GM21576 (cell line): Measurements from ENCODE around the gene ABCF2.

Experiments
- ATAC-seq: cut with Tn5 transposase; IDR thresholded peaks from one replicate; pipeline ENCODE4 v1.9.1; 2021; ENCODE audit warnings: mild to moderate bottlenecking, moderate library complexity; ENCODE audit not compliant: unreplicated experiment

The ABCF2 gene

DNA sequence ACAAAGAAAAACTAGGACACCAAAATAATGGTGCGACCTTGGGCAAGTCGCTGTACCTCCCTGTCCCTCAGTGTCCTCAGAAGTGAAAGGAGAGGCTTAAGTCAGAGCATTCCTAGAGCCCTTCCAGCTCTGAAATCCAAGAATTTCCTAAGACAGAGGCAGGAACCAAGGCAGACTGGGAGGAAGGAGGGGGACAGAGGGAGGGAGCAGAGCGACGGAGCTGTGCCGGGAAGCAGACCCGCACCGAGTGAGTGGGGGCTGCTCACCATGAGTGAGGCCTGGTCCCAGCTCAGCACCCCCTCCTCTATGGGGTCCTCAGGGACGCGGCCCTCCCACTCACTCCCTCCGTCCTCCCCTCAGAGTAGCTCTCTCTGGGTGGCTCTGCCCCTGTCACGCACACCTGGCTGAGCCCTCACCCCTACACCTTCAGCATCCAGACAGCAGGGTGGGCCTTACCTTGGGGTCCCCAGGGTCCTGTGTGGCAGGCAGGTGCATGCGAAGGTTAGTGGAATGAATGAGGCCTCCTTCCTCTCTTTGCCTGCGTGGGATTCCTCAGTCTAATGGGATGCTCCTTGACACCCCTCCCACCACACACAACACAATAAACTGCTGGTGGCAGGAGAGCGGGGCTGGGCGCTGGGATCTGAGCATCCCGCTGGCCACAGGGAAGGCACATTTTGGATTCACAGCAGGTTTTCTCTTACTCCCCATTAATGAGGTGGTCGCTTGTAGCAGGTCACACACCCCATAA is 26.1 kb upstream of the ABCF2 start:
- ATAC-seq: no peak

DNA sequence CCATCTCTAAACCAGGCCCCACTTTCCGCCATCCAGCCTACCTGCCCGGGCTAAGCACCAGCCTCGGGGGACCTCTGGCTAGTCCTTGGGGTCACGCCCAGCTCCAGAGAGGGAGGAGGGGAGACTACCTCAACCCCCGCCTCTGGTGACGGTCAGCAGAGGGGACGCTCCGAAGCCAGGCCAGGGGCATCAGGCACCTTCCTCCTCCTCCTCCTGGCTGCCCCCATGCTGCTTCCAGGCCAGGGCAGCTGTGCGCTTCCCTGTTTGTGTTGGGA is 25.5 kb upstream of the ABCF2 start:
- ATAC-seq: no peak

DNA sequence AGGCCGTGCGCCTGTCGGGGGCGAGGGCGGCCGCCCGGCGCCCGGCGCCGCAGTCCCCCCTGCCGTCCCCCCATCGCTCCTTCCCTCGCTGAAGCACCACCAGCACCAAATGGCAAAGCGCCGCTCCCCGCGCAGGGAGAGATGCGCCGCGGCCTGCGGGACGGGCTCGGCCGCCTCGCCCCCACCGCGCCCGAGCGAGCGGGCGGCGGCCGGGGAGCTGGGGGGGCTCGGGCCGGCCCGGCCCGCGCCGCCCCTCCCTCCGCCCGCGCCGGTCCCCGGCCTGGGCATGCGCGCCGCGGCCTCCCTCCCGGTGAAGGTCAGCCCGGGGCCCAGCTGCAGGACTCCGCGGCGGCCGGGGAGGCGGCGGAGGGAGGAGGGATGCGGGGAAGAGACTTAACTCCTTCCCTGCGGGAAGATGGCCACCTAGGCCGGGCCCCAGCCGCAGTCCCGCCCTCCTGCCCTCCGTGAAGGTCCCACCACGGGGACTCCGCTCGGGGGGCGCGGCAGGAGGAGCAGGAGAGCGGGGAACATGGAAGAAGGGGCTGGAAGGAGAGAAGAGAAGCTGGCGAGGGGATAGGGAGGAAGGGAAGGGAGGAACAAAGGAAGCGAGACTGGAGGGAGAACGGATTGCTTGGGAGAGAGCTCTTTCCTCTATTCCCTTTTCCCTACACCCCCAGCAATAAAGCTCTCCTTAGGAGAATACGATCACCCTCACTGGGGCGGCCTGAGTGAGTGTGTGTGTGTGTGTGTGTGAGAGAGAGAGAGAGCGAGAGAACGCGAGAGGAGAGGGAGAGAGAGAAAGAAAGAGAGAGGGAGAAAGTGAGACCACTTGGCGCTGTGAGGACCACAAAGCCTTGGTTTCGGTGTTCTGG is 24.9 kb upstream of the ABCF2 start:
- no peak for ATAC-seq

DNA sequence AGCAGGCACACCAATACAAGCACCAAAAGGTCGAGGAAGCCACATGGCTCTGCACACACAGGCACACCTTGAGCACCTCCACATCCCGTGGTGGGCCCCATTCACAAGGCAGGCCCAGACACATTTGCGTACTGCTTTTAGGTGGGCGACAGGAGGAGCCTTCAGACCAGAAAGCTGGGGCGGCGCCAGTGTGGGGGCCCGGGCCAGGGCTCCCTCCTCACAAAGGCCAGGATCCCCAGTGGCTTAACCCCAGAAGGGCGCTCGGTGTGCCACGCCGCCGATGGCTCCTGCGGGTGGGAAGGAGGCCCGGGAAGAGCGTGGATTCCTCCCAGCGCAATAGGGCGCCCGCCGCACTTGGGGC is 24.3 kb upstream of the ABCF2 start:
- ATAC-seq: no peak

DNA sequence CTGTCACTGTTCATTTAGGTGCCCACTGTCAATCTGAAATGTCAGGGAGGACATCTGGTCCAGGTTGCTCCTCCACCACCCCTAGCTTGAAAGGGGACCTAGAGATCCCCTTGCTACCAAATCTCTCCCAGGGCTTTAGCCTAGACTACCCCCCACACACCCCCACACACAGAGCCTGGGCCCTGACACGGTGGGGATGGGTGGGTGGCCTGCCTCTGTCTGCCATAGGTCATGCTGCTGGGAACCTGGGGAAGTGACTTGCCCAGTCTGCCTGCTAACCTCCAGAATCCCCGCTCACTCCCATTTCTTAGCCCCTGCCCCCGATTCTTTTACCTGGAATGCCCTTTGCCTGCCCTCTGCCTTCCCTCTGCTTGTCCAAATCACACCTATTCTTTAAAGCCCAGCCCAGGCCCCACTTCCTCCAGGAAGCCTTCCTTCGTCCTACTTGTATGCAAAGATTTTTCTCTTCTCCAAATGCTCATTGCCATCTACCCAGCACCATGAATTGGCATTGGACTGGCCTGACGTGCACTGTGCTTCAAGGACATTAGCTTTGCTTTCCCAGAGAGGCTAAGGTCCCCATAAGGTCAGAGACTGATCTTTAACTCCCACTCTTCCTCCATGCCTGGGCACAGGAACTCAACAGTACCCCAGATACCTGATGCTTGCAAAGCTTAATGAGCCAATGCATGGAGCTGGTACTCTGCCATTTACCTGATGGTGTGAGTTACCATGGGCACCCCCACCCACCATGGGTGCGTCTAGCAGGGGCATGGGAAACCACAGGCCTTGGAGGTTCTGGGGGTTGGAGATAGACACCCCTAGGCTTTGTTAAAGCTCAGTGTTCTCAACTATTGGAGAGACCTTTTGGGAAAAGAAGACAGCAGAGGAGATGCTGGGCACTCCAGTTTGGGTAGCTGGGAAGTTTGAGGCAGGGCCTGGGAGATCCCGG is 23.5 kb upstream of the ABCF2 start:
- ATAC-seq: no peak

DNA sequence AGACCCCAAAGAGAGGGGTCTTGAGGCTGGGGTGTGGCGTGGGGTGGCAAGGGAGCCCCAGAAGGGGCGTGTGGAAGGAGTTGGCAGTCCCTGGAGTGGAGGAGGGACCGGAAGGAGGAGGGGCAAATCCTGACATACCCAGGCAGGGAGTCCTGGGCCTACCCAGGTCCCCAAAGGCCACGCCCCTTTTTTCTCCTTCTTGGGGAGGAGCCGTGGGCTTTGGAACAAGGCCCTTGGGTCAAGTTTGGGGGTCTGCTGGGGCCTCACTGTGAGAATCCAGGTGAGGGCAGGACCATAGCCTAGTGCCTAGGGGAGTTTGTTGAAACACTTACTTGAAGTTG is 22.7 kb upstream of the ABCF2 start:
- ATAC-seq: no peak

DNA sequence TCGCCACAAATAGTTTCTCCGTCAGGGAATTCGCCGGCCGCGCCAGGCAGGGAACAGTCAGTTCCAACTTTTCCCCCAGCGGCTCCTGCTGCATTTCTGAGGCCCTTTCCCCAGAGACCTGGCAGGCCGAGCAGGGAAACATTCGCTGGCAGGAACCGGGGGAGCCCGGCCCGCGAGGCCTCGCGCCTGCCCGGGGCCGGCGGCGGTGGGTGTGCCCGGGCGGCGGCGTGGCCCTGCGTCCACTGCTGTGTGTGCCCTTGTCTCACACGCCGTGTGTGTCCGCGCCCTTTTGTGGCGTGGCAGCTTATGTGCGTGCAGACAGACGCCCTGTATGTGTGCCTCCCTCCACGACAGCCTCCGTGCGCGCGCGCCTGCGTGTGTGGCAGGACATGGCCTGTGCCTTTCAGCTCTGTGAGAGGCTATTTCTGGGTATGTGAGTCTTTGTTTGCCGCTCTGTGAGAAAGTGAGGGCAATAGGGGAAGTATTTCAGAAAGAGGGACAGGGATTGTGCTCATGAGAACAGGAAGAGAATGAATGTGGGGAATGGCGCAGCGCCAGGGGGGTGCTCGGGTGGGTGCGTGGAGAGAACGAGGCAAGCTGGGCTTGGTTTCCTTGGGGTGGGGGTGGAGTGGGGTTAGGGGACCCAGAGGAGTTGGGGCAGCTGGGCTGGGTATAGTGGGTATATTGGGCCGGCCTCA is 22.2 kb upstream of the ABCF2 start:
- ATAC-seq: no peak

DNA sequence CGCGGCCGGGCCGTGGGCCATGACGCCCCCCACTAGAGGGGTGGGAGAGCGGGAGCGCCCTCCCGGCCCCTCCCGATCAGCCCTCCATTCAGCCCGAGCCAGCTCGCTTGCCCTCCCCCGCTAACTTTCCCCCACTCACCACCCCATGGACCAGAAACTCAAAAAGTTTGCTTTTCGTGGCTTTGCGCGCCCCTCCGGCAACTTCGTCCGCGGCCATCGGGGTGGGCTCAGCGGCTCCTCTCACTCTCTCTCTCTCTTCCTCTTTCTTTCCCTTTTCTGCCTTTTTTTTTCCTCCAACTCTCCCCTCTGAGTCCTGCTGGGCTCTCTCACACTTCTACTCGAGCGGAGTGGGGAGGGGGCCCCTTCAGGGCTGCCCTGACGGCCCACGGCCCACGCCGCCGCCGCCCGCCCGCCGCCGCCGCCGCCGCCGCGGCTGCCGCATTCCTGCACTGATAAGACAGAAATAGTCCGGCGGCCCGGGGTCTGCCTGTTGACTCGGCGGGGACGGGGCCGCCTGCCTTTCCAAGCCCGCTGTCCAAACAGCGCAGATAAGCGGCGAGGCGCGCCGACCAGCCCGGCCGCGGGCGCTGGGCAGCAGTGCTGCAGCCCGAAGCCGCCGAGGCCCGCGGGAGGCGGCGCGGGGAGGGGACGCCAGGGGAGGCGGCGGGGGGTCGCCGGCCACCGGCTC is 21.5 kb upstream of the ABCF2 start, which contains the start of gene SMARCD3:
Gene SMARCD3 (minus strand): TSS at position 349 of the 688 bp plus-strand sequence. CDS start 132 bp downstream, at position 217.
- no peak for ATAC-seq

DNA sequence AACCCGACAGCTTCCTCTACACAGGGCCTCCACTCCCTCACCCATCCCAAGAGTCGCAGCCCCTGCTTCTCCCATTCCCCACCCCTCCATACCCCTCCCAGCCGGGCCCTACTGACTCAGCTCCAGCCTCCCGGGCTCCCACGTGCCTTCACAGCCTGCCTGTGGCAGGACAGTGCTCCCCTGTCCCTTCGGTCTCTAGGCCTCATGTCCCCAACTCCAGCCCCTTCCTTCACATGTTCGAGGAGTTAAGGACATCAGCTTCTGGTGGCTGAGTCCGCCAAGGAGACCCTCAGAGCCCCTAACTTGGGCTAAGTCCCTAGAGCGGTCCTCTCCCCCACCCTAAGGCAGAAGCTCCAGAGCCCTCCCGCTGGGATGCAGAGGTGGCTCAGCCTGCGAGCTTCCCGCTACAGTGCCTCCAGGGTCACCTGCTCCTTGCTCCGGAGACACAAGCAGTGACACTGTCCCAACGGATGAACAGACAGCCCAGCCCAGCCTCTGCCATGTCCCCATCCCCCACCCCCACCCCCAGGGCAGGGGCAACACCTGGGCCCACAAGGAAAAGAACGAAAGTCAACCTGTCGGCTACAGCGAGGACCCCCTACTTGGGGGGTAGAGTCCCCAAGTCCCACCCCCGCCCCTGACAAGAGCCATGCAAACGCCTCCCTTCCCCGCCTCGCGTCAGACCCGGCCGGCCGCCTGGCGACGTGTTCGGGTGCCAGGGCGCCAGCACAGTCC is 20.8 kb upstream of the ABCF2 start:
- no peak for ATAC-seq

DNA sequence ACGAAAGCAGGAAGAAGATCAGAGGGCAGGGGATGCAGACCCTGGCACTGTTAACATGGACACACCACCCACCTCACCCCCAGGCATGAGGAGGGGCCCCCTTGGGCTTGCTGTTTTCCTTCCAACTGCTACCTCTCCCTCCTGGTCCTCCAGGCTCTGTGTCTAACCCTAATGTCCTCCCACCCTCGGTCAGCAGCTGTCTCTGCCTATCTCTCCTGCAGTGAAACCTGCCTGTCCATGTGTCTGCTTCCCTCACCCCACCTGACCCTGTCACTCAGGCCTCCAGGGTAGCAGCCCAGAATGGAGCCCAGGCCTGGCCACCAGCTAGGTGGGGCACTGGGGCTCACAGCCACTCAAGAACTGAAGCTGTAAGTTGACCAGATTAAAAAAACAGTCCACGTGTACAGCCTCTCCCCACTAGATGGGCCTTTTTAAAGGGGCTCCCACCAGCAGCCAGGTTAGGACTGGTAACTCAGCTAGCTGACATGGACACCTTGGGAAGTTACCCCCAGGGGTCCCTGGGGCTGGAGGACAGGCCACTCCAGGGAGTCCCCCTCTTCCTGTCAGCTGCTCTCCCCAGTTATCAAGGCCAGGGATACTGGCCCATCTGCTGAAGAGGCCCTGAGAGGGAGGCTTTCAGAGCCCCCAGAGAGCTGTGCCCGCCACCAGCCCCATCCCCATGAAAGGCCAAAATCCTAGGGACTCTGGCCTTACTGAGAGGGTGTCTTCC is 20.0 kb upstream of the ABCF2 start:
- no peak for ATAC-seq

DNA sequence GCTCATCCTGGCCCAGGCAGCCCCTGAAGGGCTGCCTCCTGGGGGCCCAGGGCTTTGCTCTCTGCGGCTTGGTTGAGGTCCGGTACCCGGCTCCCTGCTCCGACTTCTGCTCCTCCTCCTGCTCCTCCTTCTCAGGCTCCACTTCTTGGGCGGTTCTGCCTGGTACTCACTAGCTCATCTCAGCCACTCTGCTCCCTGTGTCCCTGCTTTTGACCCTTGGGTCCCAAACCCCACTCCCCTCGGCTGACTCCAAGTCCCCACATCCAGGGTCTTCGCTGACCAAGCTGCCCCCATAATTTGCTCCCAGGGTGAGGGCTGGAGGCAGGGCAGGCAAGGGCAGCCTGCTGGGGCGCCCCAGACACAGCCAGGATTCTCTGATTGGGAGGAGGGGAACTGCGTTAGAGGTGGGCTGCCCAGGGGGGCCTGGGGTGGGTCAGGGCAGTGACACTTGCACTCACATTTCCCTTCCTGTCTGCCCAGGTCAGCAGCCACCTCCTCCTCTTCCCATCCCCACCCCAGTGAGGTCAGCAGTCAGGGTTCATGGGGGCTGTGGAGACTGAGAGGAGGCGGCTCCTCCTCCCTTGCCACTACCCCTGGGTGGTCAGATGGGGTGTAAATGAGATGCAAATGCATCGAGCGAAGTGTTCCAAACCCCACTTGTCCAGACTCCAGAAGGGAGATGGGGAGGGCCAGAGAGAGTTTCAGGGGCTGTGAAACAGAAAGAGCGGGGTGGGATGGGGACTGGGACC is 19.3 kb upstream of the ABCF2 start:
- no peak for ATAC-seq

DNA sequence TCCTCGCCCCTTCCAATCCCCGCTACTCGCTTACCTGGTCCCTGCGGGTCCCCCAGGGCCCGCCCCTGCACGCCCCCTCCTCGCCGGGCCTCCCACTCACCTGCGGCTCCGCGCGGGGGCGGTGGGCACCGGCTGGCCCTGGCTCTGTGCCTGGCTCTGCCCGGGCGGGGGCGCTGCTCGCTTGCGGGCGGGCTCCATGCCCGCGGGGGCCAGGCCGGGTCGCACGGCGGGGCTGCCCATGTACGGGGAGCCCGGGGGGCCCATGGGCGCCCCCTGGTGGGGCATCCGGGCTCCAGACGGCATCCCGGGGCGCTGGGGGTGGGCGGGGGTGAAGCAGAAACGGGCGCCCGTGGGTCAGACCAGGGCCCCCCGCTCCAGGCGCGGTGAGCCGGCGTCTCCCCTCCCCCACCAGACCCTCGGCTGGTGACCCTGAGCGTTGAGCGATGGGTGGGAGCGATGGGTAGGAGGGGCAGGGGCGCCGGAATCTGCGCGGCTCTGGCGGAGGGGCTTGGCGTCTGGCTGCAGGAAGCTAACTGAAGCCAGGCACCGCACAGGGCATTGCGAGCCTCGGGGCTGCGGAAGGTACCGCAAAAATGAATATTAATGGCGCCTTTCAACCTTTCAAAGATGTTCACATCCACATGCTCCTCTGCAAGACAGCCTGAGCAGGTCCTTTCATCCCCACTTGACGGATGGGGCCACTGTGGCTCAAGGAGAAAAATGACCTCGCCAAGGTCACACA is 18.5 kb upstream of the ABCF2 start:
- peak; percentile 40 for ATAC-seq

DNA sequence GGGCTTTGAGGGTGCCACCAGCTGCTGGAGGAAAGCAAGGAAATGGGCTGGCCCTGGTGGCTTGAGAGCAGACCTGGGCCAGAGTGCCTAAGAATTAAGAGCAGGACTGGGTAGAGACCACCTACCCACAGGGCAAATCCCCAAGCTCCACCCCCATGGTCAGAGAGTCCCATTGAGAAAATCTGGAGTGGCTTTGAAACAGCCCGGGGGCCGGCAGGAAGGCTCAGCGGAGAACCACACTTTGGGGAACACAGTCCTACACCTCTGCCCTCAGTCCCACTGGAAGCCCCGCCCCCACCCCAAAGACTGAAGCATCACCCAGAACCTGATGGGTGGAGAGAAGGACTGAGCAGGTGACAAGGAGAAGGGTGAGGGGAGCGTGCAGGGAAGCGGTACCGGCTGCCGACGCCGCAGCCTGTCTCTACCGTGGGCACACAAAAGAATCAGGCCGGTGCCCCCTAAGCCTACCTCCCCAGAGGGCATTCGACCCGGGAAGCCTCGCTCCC is 17.9 kb upstream of the ABCF2 start:
- no peak for ATAC-seq

DNA sequence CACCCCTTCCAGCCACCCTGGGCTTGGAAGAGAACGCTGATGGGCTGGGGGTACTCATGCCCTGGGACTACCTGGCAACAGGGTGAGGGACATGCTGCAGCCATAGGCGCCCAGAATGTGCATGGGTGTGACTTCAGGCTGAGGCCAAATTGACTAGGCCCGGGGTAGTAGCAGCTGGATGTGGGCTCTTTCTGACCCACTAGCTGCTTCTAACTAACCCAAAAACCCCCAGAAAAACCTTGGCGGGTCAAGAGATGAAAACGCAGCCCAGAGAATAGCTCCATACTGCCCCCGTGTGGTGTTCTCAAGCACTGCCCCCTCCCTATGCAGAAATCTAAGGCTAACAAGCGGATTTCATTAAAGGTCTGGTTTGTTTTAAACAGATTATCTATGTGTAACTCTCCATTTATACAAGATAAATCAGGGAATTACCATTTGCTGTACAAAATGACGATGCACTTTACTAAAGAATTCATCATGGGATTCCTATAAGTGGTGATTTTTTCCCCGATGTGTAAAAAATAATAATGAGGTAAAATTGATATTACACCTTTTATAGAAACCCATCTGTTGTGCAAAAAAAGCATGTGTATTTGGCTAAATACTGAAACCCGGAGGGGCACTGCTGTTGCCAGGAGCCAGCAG is 17.3 kb upstream of the ABCF2 start:
- no peak for ATAC-seq

DNA sequence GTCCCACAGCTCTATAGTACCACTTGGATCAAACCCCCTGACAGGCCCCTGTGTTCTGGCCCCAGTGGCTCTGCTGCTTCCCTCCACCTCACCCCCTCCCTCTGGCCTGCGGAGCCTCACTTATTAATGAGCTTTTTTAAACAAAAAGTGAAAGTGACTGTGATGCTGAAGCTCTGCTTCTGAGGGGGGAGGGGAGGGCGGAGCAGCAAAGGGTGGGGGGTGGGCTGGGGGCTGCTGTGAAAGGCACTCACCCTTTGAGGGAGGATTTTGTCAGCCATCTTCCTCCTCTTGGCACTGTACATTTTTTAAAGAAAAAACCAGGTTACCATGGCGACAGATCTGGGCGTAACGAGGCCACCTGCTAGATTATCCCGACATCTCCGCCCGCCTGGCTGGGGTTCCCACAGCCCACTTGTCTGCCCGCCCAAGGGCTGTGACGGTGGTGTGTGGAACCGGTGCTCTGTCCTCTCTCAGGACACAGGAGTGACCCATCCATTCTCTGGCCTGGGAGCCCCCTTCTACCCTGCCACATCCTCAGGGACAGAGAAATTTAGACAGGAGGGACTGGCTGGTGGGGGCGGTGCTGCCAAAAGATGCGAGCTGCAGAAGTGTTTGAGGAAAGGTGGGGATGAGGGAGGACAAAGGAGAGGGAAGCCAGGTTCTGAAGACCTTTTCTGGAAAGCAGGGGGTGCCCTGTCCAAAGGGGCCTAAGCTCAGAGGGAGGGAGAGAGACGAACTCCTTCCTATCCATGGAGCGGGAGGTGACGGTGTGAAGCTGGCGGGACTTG is 16.6 kb upstream of the ABCF2 start:
- ATAC-seq: no peak

DNA sequence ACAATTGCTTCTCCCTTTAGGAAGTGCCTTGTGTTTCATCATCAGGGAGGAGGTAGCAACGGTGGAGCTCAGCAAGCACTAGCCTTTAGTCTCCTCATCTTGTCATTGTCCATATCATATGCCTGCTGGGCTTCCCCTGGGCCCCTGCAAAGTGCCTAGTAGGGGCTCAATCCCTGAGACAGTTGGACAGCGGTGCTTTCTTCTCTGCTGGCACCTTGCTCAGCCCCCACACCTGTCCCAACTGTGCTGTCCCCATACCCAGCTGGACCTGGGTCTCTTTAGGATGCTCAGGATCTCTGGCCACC is 16.0 kb upstream of the ABCF2 start:
- ATAC-seq: no peak
